Measurements from ENCODE around the gene MAMDC4. TPM values are rescaled to one million over a fixed set of nuclear protein-coding genes. Genes with fewer than 3 reads are reported as not detected.

MAMDC4 gene
- total and polyA plus RNA-seq, 2 experiments from 2014 or later, result 8.5 to 12.7 TPM

DNA sequence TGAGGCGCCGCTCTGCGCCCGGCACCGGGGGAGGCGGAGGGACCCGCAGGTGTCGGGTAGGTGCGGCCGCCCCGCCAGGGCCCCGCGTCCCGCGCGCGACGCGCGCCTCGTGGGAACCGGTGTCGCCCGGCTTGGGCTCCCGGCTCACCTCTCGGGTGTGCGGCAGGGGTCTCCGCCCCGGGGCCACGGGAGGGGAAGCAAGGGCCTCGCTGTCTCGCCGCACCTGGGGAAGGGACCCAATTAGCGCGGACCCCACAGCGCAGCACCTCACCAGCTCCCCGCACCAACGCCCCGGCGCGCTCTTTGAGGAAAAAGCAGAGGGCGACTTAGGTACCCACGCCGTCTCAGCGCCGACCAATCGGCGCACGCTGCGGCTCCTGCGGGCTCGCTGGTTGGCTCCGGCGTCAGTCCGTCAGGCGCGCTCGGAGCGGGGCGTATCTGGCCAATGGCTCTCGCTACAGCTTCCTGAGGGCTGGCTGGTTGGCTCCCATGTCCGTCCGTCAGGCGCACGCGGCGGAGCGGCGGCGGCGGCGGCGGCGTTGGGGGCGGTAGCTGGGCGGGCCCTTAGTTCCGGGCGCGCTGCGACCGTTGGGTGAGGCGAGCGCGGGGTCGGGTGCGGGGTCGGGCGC lies 33.9 kb downstream of the MAMDC4 start, which contains the start of gene TRAF2:
TRAF2 (plus strand) TSS at position 567 of the 629 bp plus-strand sequence. CDS start 12,225 bp downstream, outside the sequence.
- H2AFZ ChIP-seq, result peak within 1 kb of the TSS; percentile 90
- under 1% methylated on average over 50 of the region's 88 CpGs for WGBS (ENCODE audit: low lambda C conversion rate, missing lambda C conversion rate)

DNA sequence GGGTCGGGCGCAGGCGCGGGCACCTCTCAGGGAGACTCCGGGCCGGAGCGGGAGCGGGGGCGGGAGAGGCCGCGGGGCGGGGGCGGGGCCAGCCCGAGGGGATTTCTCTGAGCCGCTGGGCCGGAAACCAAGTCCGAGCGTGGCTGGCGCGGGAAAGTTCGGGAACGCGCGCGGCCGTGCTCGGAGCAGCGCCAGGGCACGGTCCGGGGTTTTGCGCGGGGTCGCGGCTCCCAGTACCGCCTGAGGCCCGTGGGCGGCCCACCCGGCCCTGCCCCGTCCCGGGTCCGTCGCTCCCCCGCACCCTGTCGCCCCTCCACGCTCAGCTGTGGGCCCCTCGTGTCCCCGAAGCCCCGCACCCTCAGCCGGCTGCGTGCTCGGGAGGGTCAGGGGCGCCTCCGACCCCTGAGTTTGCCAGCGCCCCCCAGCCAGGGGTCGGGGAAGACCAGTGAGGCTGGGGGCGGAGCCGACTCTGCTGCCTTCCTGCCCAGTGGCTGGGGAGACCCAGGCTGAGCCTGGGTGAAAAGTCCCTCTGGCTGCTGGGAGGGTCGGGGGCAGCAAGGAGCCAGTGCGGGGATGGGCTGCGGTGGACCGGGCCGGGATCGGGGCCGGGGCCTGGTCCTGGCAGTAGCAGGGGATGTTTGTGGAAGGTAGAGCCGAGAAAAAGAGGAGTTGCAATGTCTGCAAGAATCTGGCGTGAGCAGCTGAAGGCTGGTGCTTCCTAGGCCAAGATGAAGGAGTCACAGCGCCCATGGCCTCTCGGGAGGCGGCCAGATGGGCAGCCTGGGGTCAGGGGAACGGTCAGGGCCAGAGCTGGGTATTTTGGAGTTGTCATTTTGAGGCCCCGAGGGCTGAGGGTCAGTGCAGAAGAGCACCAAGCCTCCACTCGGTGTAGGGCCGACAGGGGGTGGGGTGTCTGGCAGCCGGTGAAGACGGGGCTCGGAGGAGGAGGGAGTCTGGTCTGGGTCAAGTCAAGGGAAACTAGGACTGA lies 34.8 kb downstream of the MAMDC4 start:
- Histone ChIP-seq H3K36me3 (replicated peaks; ENCODE audit: insufficient read depth, low read depth) (no peaks in the 10 kb centered on the region), H3K9me3 (ENCODE audit: low read depth) (no peaks in the 10 kb centered on the region), H3K4me3 (peak overlapping the region; percentile 99), H3K4me1 (ENCODE audit: insufficient read depth) (peaks cover 5% of the 10 kb centered on the region), H3K4me2 (peak overlapping the region; percentile 92), H2AFZ (peak overlapping the region; percentile 90), H3K9me2 (replicated peaks; ENCODE audit: insufficient read depth) (no peaks in the 10 kb centered on the region), H3K27ac (peak overlapping the region; percentile 85), H3K27me3 (no peaks in the 10 kb centered on the region), H4K20me1 (ENCODE audit: insufficient read depth, poor library complexity, severe bottlenecking) (no peaks in the 10 kb centered on the region), H3K79me2 (peaks cover 47% of the 10 kb centered on the region)
- TF ChIP-seq EZH2phosphoT487 (IDR thresholded peaks at IDR 0.05; ENCODE audit: low read depth, severe bottlenecking, unreplicated experiment) (no peak), EZH2 (IDR thresholded peaks at IDR 0.05; ENCODE audit: borderline replicate concordance) (no peak)
- TF ChIP-seq, protein P1, sequence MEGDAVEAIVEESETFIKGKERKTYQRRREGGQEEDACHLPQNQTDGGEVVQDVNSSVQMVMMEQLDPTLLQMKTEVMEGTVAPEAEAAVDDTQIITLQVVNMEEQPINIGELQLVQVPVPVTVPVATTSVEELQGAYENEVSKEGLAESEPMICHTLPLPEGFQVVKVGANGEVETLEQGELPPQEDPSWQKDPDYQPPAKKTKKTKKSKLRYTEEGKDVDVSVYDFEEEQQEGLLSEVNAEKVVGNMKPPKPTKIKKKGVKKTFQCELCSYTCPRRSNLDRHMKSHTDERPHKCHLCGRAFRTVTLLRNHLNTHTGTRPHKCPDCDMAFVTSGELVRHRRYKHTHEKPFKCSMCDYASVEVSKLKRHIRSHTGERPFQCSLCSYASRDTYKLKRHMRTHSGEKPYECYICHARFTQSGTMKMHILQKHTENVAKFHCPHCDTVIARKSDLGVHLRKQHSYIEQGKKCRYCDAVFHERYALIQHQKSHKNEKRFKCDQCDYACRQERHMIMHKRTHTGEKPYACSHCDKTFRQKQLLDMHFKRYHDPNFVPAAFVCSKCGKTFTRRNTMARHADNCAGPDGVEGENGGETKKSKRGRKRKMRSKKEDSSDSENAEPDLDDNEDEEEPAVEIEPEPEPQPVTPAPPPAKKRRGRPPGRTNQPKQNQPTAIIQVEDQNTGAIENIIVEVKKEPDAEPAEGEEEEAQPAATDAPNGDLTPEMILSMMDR (IDR thresholded peaks at IDR 0.05; ENCODE audit: poor library complexity), result no peak
- DNase-seq (ENCODE audit: low spot score), result peak; percentile 59
- WGBS (ENCODE audit: low lambda C conversion rate, missing lambda C conversion rate), result 3% methylated on average over 21 of the region's 76 CpGs

More for the DNA sequence above, 33.9 kb downstream of the MAMDC4 start, which contains the start of gene TRAF2:
- no peaks in the 10 kb centered on the region for H3K9me3 ChIP-seq (ENCODE audit: low read depth)
- no peaks in the 10 kb centered on the region for H3K27me3 ChIP-seq
- H3K9me2 ChIP-seq (replicated peaks; ENCODE audit: insufficient read depth), result no peaks in the 10 kb centered on the region
- DNase-seq (ENCODE audit: low spot score), result peak; percentile 99
- H3K4me2 ChIP-seq, result peak within 1 kb of the TSS; percentile 92
- no peak for TF ChIP-seq EZH2phosphoT487 (IDR thresholded peaks at IDR 0.05; ENCODE audit: low read depth, severe bottlenecking, unreplicated experiment)
- TF ChIP-seq EZH2 (IDR thresholded peaks at IDR 0.05; ENCODE audit: borderline replicate concordance), result no peak
- TF ChIP-seq, protein P1 (IDR thresholded peaks at IDR 0.05; ENCODE audit: poor library complexity), result no peak
- H3K4me1 ChIP-seq (ENCODE audit: insufficient read depth), result peaks cover 11% of the 10 kb centered on the region
- H3K4me3 ChIP-seq, result peak within 1 kb of the TSS; percentile 99
- H3K79me2 ChIP-seq, result peaks cover 42% of the 10 kb centered on the region
- H3K36me3 ChIP-seq (replicated peaks; ENCODE audit: insufficient read depth, low read depth), result no peaks in the 10 kb centered on the region
- no peaks in the 10 kb centered on the region for H4K20me1 ChIP-seq (ENCODE audit: insufficient read depth, poor library complexity, severe bottlenecking)
- peak within 1 kb of the TSS; percentile 85 for H3K27ac ChIP-seq

DNA sequence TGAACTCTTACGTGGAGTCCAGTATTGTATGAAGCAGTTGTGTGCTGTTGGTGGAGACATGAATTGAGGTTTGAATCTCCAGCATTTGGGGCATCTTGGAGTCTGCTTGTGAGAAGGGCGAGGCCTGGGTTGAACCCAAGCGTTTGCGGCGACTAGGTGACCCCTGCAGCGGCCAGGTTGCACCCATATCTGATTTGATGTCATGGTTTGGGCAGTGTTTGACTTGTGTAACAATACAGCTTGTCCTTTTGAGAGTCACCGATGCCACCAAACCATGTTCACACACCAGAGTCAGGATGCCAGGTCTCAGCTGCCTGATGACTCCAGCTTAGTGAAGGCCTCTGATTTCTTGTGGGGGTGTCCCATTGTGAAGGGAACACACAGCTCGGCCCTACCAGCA lies 36.3 kb downstream of the MAMDC4 start:
- Histone ChIP-seq H3K9me3 (ENCODE audit: low read depth) (no peaks in the 10 kb centered on the region), H3K36me3 (replicated peaks; ENCODE audit: insufficient read depth, low read depth) (no peaks in the 10 kb centered on the region), H2AFZ (no peak overlapping the region), H3K79me2 (peaks cover 61% of the 10 kb centered on the region), H3K27ac (no peak overlapping the region), H3K27me3 (no peaks in the 10 kb centered on the region), H3K4me3 (no peak overlapping the region), H3K4me2 (no peak overlapping the region), H4K20me1 (ENCODE audit: insufficient read depth, poor library complexity, severe bottlenecking) (no peaks in the 10 kb centered on the region), H3K9me2 (replicated peaks; ENCODE audit: insufficient read depth) (no peaks in the 10 kb centered on the region), H3K4me1 (ENCODE audit: insufficient read depth) (no peaks in the 10 kb centered on the region)
- WGBS (ENCODE audit: low lambda C conversion rate, missing lambda C conversion rate), result 89% methylated on average over 8 of the region's 8 CpGs
- no peak for TF ChIP-seq EZH2phosphoT487 (IDR thresholded peaks at IDR 0.05; ENCODE audit: low read depth, severe bottlenecking, unreplicated experiment)
- no peak for DNase-seq (ENCODE audit: low spot score)
